ENCODE data around the gene CDK17. TPM values are rescaled to one million over a fixed set of nuclear protein-coding genes. Genes with fewer than 3 reads are reported as not detected.

The CDK17 gene
- polyA plus RNA-seq, 3 donors, result 34.9 to 41.6 (median 37.4) TPM

DNA sequence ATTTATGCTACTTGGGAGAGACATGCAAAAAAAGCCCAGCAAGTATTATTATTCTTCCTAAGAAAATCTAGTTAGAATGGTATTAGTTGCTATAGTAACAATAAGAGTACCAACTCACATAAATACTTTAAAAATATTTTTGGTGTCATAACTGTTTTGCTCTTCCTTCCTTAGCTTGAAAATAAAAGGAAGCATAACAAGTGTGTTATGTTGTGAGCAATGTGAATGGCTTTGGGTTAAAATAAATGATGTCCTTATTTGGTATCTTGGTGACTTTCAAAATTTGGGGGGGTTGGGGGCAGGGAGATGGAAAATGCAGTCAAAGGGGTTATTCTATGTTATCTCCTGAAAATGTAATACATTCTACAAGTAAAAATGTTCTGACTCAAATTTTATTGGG lies 115.1 kb downstream of the CDK17 start:
- DNase-seq (ENCODE audit: low read depth in 3 of 3, low spot score in 2 of 3), result no peak

GRCh38 chr12:96274331-96274730 lies 125.9 kb downstream of the CDK17 start:
- DNase-seq (ENCODE audit: low read depth in 3 of 3, low spot score in 2 of 3), result no peak

- DNase-seq (ENCODE audit: low read depth in 3 of 3, low spot score in 2 of 3), result no peak
These were observed 128.6 kb downstream of the CDK17 start for GRCh38 chr12:96271469-96272199.

DNA sequence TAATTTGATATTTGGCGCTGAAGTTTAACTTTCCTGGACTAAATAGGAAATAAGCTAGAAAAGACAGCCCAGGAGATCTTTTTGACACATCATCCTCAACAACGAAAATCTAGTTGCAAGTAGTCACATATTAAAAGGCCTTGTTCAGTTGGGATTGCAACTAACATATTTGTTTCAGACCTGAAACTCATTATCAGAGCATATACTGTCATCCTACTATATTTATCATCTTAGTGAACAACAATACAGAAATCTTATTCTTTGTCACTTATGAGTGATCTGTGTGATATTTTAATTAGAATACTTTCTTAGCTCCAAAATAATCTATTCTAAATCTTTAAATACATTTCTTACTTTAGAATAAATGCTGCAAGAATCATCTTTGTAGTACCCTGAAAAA lies 134.0 kb downstream of the CDK17 start:
- no peak for DNase-seq (ENCODE audit: low read depth in 3 of 3, low spot score in 2 of 3)

DNA sequence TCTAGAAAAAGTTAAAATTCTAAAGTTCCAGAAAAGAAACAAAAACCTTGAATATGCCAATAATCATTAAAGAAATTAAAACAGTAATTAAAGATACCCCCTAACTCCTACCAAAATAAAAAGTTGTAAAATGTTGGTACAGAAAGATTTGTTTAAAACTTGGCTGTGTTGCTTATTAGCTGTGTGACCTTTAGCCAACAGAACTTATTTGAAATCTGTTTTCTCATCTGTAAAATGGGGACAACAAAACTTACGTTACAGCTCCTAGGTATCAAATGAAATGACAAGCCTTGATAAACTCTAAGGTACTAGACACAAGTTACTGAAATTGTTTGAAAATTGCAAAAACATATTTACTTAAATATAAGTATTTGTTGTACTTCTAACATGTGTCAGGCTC lies 134.4 kb downstream of the CDK17 start:
- no peak for DNase-seq (ENCODE audit: low read depth in 3 of 3, low spot score in 2 of 3)

GRCh38 chr12:96265400-96265799 lies 134.8 kb downstream of the CDK17 start:
- DNase-seq (ENCODE audit: low read depth in 3 of 3, low spot score in 2 of 3), result no peak

- DNase-seq (ENCODE audit: low read depth in 3 of 3, low spot score in 2 of 3), result no peak
These were observed 136.8 kb downstream of the CDK17 start for GRCh38 chr12:96263449-96263902.

GRCh38 chr12:96261557-96261956 lies 138.7 kb downstream of the CDK17 start:
- DNase-seq (ENCODE audit: low read depth in 3 of 3, low spot score in 2 of 3), result no peak

- no peak for DNase-seq (ENCODE audit: low read depth in 3 of 3, low spot score in 2 of 3)
These were observed 139.6 kb downstream of the CDK17 start for GRCh38 chr12:96260644-96261043.

DNA sequence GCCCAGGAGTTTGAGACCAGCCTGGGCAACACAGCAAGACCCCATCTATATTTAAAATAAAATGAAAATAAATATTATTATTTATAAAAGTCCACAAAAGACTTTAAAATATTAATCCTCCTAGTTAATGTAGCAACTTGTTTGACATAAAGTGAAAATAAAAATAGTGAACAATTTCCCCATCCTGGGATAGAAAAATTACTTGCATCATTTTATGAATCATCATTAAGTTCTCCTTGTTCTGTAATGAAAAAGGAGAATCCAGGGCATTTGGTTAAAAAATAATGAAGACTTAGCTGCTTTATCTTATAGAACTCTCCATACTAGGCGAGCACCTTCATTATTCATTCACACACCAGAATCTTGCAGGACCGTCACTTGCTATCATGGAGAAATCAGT lies 140.0 kb downstream of the CDK17 start:
- no peak for DNase-seq (ENCODE audit: low read depth in 3 of 3, low spot score in 2 of 3)

DNA sequence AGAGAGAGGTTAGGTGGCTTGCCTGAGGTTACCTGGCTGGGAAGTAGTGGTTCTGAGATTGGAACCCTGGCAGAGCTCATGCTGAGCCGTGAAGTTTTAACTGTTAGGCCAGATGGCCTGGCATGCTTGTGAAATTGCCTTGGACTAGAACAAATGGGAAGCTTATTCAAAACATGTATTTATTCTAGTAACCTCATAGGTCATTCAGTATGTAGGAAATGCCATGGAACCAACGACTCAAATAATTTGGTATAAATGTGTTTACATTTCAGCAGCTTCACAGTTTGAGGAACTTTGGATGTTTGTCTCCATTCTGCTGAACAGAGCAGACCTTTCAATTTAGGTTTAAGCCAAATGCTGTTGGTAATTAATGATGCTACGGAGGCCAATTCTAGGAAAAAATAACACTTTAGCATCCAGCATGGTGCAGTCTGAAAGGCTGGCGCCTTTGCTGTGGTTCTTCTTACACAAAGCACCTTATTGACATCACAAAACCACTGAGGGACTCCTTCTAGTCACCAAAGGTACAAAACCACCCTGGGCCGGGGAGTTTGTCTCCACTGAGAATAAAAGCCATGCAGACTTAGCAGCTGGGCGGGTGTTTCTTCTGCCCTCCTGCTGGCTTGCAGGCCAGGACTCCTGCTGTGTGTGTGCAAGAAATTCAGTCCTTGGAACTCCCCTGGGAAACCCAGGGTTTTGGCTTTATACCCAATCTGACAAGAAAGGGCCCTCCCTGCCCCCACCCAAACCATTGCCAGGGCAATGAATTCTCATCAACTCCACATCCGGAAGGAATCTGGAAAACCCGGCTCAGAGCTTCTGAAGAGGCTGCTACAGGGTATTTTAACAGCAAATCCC lies 141.9 kb downstream of the CDK17 start:
- no peak for DNase-seq (ENCODE audit: low read depth in 3 of 3, low spot score in 2 of 3)

DNA sequence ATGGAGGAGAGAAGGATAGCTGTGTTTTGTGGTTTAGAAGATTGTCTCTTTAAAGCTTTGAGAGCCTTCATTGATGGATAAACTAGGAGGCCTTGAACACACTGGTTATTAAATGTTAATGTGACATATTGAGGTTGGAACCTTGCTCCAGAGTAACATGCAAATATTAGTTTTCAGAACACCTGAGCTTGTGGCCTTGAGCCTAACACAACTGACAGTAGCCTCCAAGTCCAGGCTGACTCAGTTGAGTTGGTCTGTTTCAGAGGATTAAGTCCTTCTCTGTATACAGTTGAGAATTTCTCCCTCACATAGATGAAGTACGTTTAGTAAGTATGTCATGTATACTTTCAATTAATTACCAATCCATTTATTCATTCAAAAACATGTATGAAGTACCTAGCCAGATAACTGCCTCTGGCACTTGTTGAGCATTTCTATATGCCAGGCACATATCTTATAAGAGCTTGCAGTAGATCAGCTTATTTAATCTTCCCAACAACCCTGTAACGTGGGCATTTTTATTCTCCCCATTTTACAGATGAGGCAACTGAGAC lies 142.6 kb downstream of the CDK17 start:
- DNase-seq (ENCODE audit: low read depth in 3 of 3, low spot score in 2 of 3), result no peak

GRCh38 chr12:96256672-96257361 lies 143.4 kb downstream of the CDK17 start:
- DNase-seq (ENCODE audit: low read depth in 3 of 3, low spot score in 2 of 3), result no peak

GRCh38 chr12:96255077-96255476 lies 145.2 kb downstream of the CDK17 start:
- no peak for DNase-seq (ENCODE audit: low read depth in 3 of 3, low spot score in 2 of 3)

DNA sequence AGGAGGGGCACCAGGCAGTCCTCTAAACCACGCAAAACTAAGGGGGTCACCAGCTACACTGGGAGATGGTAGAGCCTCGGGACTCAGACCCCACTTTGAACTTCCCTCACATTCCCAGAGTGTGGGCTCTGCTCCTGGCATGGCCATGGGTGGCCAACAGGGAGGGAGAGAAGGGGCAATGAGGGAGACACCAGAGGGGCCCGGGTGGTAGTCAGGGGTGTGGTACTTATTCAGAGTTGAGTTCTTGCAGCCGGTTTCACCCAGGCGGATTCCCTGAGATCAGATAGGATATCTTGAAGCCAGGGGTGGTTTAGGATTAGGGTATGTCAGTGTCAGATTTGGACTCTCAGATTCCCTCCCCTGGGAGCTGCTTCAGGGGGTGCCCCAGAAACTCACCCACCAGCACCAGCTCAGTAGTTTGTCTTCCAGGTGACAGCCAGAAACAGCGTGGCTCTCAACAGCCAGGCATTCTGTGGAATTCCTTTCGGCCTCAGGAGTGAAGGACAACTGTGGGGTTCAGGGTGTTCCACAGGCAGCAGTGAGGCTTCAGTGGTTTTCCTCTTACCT lies 150.0 kb downstream of the CDK17 start:
- no peak for DNase-seq (ENCODE audit: low read depth in 3 of 3, low spot score in 2 of 3)

DNA sequence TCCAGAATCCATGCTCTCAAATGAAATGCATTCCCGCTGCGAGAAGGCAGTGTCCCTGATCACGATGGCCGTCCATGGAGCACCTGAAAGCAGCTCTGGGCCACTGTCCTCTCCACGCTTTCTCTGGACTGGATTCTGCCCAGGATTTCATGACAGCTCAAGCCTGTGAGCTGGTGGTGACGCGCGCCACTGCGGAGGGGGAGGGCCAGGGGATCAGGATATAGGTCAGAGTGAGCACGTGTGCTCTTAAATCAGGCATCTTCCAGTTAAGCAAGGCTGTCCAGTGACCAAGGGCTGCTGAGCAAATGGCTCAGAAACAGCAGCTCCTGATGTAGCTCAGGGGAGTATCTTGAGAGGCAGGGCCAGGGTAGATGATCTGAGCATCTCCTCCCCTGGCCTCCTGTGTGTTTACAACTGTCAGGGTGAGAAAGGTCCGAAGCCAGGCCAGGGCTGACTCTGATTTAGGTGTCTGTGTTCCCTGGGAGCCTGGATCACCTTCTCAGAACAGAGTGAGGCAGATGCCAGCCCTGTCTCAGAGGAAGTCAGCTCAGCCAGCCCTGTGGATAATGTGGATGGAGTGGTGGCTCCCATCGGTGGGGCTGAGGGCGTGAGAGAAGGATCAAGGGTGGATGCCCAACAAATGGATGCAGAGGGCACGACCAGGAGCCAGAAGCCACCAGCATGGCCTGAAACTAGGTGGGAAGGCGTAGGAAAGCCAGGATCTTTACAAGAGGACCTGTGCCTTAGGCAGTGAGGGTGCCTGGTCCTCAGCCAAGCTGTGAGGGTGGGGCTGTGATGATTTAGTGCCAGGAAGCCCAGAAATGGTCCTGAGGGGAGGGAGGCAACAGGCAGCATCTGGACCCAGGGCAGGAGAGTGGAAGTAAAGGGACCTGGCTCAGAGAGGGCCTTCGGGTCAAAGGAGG lies 150.8 kb downstream of the CDK17 start:
- peak in 2 of 3 donors; percentile 51 to 53 for DNase-seq (ENCODE audit: low read depth in 3 of 3, low spot score in 2 of 3)

GRCh38 chr12:96248136-96248931 lies 151.9 kb downstream of the CDK17 start:
- DNase-seq (ENCODE audit: low read depth in 3 of 3, low spot score in 2 of 3), result no peak

DNA sequence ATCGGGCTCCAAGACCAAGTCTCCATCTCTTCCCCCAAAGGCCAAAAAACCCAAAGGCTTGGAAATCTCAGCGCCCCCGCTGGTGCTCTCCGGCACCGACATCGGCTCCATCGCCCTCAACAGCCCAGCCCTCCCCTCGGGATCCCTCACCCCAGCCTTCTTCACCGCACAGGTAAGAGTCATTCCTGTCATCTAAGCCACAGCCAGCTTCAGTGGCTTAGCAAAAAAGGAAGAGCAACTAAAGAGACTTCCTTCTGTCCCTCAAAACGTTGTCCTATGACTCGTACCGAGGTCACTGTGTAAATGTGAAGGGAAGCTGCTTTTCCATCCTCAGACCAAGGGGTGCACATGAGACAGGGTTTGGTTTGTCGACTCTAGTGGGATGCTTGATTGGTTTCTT lies 152.7 kb downstream of the CDK17 start:
- DNase-seq (ENCODE audit: low read depth in 3 of 3, low spot score in 2 of 3), result no peak

All from right renal cortex interstitium (tissue), 3 donors.